Astrocyte (in vitro differentiated cells and primary cell): ENCODE results near the gene BPTF.

ENCODE experiments used
- EZH2 ChIP-seq: IDR thresholded peaks from 2 replicates; pipeline ENCODE4 v1.6.1; 2012; ENCODE audit warnings: mild to moderate bottlenecking, low read length, inconsistent platforms; ENCODE audit not compliant: insufficient read depth
- TF ChIP-seq, protein P1 (sequence below): IDR thresholded peaks from 2 replicates; pipeline ENCODE4 v1.5.1; 2011; ENCODE audit warnings: low read depth, mild to moderate bottlenecking, inconsistent platforms, low read length, moderate library complexity; ENCODE audit not compliant: insufficient read depth

DNA sequence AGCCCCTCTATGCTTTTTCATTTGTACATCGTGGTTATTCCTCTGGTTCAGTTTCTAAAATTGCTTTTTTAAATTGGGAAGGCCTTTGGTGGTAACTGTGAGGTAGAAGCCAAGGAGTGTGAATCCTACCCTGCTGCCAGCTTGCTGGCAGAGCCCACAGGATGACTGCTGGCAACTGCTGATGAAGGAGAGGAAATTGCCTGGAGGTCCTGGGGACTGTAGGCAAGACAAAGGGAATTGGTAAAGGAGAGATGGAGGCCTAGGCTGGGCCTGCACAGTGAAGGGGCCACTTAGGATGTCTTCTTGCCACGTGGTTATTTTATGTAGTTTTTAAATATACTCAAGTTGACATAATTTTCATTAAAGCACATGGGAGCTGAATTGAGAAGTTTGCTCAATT is 155.2 kb downstream of the BPTF start:
- TF ChIP-seq, protein P1, sequence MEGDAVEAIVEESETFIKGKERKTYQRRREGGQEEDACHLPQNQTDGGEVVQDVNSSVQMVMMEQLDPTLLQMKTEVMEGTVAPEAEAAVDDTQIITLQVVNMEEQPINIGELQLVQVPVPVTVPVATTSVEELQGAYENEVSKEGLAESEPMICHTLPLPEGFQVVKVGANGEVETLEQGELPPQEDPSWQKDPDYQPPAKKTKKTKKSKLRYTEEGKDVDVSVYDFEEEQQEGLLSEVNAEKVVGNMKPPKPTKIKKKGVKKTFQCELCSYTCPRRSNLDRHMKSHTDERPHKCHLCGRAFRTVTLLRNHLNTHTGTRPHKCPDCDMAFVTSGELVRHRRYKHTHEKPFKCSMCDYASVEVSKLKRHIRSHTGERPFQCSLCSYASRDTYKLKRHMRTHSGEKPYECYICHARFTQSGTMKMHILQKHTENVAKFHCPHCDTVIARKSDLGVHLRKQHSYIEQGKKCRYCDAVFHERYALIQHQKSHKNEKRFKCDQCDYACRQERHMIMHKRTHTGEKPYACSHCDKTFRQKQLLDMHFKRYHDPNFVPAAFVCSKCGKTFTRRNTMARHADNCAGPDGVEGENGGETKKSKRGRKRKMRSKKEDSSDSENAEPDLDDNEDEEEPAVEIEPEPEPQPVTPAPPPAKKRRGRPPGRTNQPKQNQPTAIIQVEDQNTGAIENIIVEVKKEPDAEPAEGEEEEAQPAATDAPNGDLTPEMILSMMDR, result no peak
- no peak for TF ChIP-seq EZH2
